ENCODE measurements around the gene ZNF503. TPM values are rescaled to one million over a fixed set of nuclear protein-coding genes. Genes with fewer than 3 reads are reported as not detected.

Gene ZNF503
- total RNA-seq, 1 donor: 7.8 TPM

DNA sequence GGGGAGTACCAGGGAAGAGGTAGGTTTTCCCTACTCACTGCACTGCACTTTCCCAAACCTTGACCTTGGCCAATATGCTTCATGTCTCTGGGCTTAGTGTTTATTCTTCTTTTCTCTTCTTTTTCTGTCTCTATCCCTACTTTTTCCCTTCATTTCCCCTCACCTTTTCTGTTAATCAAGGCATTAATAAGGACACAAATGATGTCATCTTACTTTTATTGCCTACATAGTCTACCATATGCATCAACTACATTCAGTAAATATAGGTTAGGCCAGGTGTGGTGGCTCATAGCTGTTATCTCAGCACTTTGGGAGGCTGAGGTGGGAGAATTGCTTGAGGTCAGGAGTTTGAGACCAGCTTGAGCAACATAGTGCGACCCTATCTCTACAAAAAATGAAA lies 13.0 kb upstream of the ZNF503 start:
- DNase-seq (ENCODE audit: low read depth): no peak
- TF ChIP-seq, protein P1, sequence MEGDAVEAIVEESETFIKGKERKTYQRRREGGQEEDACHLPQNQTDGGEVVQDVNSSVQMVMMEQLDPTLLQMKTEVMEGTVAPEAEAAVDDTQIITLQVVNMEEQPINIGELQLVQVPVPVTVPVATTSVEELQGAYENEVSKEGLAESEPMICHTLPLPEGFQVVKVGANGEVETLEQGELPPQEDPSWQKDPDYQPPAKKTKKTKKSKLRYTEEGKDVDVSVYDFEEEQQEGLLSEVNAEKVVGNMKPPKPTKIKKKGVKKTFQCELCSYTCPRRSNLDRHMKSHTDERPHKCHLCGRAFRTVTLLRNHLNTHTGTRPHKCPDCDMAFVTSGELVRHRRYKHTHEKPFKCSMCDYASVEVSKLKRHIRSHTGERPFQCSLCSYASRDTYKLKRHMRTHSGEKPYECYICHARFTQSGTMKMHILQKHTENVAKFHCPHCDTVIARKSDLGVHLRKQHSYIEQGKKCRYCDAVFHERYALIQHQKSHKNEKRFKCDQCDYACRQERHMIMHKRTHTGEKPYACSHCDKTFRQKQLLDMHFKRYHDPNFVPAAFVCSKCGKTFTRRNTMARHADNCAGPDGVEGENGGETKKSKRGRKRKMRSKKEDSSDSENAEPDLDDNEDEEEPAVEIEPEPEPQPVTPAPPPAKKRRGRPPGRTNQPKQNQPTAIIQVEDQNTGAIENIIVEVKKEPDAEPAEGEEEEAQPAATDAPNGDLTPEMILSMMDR (IDR thresholded peaks at IDR 0.05; ENCODE audit: insufficient read depth, low read depth, low read length): no peak
- no peak overlapping the region for H3K4me3 ChIP-seq (ENCODE audit: low read depth, low read length)

DNA sequence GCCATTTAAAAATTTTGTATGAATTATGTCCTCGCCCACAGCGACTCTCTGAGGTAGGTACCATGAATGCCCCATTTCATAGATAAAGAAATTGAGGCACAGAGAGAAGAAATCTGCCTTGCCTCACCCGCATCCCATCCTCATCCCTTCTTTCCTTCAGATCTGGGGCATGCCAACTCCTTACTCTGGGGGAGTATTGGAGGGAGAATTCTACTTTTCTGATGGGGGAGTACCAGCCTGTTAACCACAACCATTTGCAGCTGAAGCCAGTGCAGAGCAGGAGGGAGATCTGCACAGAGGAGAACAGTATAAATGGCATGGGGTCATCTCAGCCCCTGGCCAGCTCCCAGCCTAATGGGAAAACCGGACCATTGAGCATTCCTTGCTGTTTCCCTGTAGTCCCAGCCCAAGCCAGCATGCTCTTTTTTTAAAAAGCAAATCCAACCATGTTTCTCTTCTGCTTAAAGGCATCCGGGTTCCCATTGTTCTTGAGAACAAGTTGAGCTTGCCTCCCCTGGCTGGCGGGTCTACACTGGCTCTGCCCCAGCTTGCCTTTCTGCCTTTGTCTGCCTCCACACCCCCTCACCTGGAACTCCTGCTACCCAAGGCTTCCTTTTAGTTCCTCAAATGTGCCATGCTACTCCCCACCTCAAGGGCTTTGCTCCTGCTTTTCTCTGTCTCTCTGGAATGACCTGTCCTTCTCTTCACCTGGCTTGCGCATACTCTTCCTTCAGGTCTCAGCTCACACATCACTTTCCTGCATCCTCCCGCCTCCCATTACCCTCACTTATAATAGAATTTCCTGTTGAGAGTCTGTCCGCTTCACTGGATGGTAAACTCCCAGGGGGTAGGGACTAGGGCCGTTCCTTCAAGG lies 8.8 kb upstream of the ZNF503 start:
- TF ChIP-seq, protein P1 (IDR thresholded peaks at IDR 0.05; ENCODE audit: insufficient read depth, low read depth, low read length): no peak

DNA sequence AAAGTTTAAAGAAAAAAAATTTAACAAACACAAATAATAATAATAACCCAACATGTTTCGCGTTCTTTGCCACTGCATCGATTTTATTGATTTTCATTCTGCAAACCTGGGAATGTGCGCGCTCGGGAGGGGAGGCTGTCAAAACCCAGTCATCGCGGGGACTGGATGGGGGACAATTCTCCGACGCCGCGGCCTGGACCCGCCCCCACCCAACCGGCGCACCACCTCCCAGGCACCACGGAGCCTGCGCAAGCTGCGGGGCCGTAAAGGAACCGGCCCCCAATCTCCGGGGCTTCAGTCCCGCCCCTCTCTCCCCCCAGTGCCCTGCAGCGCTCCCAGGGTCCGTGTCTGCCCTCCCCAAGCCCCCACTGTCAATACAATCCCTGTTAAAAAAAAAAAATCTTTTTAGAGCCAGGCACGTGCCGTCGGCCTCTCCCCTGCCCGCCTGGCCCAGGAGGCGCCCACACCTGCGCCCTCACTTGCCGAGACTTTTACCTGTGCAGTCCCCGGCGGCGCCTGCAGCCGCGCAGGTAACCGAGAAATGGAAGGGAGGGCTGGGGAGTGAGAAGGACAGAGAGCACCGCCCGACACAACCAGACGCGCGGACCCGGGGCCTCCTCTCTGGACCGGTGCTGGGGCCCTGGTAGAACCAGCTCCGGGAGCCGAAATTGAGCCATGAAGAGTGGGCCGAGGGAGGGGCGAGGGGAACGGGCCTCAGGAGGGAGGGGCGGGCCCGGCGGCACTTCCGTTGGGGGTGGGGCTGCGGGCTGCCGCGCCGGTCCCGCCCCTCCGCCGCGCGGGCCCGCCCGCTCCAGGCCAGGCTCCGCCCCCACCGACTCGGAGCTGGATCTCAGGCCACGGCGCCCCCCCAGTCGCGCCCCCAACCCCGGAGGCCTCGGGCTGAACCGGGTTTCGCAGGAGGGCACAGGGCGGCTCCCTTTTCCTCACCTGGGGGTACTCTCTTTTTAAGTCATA lies 7.6 kb upstream of the ZNF503 start:
- TF ChIP-seq, protein P1 (IDR thresholded peaks at IDR 0.05; ENCODE audit: insufficient read depth, low read depth, low read length): no peak
- H3K4me3 ChIP-seq (ENCODE audit: low read depth, low read length): peak overlapping the region; percentile 67
- no peak for DNase-seq (ENCODE audit: low read depth)

More for the DNA sequence above, 8.8 kb upstream of the ZNF503 start:
- H3K4me3 ChIP-seq (ENCODE audit: low read depth, low read length): no peak overlapping the region
- DNase-seq (ENCODE audit: low read depth): no peak

DNA sequence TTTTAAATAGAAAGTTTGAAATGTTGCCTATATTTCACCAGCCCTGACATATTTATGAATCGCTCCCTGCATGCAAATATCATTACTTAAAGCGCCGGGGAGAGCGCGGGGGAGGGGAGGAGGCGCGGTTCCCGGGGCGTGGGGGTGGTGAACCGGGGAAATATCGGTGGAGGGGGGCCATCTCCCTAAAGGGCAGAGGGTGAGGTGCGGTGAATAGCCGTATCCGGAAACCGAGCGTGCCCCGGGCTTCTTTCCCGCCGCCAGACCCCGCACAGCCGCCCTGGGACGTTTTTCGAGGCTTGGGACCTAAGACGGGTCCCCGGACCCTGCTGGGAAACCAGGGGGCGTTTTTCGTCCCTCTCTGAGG lies 6.9 kb upstream of the ZNF503 start:
- TF ChIP-seq, protein P1 (IDR thresholded peaks at IDR 0.05; ENCODE audit: insufficient read depth, low read depth, low read length): no peak
- no peak for DNase-seq (ENCODE audit: low read depth)
- peak overlapping the region; percentile 67 for H3K4me3 ChIP-seq (ENCODE audit: low read depth, low read length)

DNA sequence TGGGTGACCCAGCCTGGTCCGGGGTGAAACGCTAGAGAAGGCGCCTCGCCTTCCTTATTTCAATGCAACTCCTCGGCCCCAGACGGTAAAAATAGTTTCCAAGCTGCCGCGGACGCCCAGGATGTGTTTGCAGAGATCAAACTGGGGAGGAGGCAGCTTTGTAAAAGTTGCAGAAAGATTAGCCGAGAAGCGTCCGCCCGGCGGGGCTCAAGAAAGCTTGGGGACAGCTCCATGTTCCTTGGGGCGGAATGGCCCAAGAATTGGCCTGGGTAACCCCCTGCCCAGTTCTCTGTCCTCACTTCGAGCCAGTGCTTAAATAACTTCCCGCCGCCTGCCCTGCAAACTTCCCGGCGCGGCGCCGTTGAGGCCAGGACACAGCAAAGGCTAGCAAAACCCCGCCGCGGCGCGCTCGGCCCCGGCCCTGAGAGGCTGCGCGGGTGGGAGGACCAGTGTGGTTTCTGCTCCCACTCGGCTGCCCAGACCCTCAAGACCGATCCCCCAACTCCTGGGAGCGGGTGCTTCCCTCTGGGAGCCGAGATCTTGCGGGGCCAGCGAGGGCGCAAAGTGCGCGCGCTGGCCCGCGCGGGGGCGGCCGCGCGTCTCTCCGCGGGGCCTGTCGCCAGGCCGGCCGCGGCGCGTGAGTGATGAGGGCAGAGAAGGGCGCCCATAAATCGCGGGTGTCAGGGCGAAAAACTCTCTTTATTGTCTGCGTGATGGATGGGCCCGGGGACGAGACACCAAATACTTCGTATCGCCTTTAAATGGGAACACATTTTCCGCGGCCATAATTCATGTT lies 6.3 kb upstream of the ZNF503 start:
- no peak for DNase-seq (ENCODE audit: low read depth)
- TF ChIP-seq, protein P1 (IDR thresholded peaks at IDR 0.05; ENCODE audit: insufficient read depth, low read depth, low read length): no peak
- peak overlapping the region; percentile 67 for H3K4me3 ChIP-seq (ENCODE audit: low read depth, low read length)

DNA sequence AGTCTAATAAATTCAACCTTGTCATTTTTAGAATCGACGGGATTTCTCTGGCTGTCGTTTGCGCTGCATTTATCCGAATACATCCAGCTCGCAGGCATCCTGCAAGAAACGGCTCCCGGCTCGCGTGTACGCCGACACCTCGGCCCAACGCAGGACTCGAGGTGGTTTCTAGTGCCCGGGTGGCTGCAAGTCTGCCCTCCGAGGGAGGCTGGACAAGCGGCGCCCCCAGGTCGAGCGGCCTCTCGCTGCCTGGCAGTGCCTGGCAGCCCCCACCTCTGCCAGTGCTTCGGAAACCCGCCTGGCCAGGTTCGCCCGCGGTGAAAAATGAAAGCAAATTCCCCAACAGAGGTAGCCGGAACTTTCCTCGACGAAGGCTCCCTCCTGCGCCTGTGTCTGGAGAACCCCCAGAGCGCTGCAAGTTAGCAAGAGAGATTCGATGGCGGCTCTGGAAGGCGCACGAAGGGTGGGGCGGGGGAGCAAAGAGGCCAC lies 5.7 kb upstream of the ZNF503 start:
- H3K4me3 ChIP-seq (ENCODE audit: low read depth, low read length): no peak overlapping the region
- TF ChIP-seq, protein P1 (IDR thresholded peaks at IDR 0.05; ENCODE audit: insufficient read depth, low read depth, low read length): no peak

More for the DNA sequence above, 5.7 kb upstream of the ZNF503 start:
- DNase-seq (ENCODE audit: low read depth): no peak

All from fibroblast of villous mesenchyme (primary cell).